ENCODE measurements around the gene EN1.

The EN1 gene

DNA sequence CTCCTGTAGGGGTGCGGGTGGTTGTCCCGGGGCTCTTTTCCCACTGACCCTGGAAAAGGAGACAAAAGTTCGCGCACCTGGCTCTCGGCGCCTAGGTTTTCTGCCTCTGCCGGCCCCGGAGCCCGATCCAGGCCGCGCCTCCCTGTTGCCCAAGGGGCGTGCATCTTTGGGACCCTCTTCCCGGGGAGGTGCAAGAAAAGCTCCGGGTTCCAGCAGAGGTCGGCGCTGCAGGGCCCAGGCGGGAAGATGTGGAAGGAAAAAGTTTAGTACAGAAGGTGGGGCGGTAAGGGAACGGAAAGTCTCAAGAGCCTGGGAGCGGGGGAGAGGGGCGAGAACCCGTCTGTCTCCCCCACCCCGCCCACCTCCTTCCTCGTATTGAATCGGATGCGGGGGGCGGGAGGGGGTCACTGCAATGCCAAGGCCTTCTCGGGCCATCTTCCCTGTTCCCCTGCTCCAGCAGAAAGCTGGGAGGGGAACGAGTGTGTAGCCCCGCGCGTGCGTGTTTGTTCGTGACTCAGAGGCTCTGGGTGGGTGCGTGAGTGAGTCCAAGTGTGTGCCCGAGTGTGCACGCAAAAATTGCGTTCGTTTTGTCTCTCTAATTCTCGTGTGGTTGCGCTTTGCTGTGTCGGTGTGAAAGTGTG is 6.3 kb upstream of the EN1 start:
- Histone ChIP-seq H3K27me3 (ENCODE audit: insufficient read depth, poor library complexity, severe bottlenecking) (peaks cover 96% of the 10 kb centered on the region), H3K27ac (replicated peaks) (no peak overlapping the region), H3K4me3 (replicated peaks; ENCODE audit: insufficient read depth, low read length) (no peak overlapping the region)
- TF ChIP-seq, protein P1, sequence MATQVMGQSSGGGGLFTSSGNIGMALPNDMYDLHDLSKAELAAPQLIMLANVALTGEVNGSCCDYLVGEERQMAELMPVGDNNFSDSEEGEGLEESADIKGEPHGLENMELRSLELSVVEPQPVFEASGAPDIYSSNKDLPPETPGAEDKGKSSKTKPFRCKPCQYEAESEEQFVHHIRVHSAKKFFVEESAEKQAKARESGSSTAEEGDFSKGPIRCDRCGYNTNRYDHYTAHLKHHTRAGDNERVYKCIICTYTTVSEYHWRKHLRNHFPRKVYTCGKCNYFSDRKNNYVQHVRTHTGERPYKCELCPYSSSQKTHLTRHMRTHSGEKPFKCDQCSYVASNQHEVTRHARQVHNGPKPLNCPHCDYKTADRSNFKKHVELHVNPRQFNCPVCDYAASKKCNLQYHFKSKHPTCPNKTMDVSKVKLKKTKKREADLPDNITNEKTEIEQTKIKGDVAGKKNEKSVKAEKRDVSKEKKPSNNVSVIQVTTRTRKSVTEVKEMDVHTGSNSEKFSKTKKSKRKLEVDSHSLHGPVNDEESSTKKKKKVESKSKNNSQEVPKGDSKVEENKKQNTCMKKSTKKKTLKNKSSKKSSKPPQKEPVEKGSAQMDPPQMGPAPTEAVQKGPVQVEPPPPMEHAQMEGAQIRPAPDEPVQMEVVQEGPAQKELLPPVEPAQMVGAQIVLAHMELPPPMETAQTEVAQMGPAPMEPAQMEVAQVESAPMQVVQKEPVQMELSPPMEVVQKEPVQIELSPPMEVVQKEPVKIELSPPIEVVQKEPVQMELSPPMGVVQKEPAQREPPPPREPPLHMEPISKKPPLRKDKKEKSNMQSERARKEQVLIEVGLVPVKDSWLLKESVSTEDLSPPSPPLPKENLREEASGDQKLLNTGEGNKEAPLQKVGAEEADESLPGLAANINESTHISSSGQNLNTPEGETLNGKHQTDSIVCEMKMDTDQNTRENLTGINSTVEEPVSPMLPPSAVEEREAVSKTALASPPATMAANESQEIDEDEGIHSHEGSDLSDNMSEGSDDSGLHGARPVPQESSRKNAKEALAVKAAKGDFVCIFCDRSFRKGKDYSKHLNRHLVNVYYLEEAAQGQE (IDR thresholded peaks at IDR 0.05; ENCODE audit: insufficient replicate concordance, low read depth) = no peak
- no peak for TF ChIP-seq CTCF (IDR thresholded peaks at IDR 0.05; ENCODE audit: insufficient read depth, low read length)
- DNase-seq (ENCODE audit: low read depth in 1 of 2, low spot score in 1 of 2) = no peak

DNA sequence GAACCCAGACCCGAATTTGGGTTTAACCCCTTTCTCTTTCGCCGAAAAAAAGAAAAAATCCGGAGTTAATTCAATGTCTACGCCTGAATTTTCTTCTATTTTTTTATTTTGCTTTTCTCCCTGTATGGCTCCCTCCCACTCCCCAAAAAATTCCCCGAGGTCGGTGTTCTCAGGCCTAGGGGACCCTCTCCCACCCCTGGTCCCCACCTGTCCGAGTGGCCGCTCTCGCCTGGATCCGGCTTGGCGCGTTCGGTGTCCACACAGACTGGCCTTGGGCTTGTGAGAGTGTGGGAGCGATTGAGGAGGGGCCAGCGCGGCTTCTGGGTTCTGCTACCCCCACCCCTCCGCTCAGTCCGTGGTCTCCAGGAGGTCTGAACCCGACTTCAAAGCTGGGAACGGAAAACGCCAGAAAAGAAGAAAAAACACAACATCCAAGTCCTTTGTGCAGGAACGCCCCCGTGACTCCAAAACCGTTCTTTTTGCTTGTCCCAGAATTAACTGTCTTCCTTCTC is 5.7 kb upstream of the EN1 start:
- Histone ChIP-seq H3K27me3 (ENCODE audit: insufficient read depth, poor library complexity, severe bottlenecking) (peaks cover 96% of the 10 kb centered on the region), H3K4me3 (replicated peaks; ENCODE audit: insufficient read depth, low read length) (no peak overlapping the region), H3K27ac (replicated peaks) (no peak overlapping the region)
- DNase-seq (ENCODE audit: low read depth in 1 of 2, low spot score in 1 of 2) = no peak
- TF ChIP-seq, protein P1 (IDR thresholded peaks at IDR 0.05; ENCODE audit: insufficient replicate concordance, low read depth) = no peak
- no peak for TF ChIP-seq SPI1 (IDR thresholded peaks at IDR 0.05; ENCODE audit: borderline replicate concordance, low read depth)
- no peak for TF ChIP-seq CTCF (IDR thresholded peaks at IDR 0.05; ENCODE audit: insufficient read depth, low read length)
- TF ChIP-seq POLR2AphosphoS5 (IDR thresholded peaks at IDR 0.05; ENCODE audit: low read depth) = no peak
- TF ChIP-seq GABPA (IDR thresholded peaks at IDR 0.05; ENCODE audit: low read depth) = no peak

- TF ChIP-seq GABPA (IDR thresholded peaks at IDR 0.05; ENCODE audit: low read depth) = no peak
- no peak for TF ChIP-seq SPI1 (IDR thresholded peaks at IDR 0.05; ENCODE audit: borderline replicate concordance, low read depth)
- TF ChIP-seq POLR2AphosphoS5 (IDR thresholded peaks at IDR 0.05; ENCODE audit: low read depth) = no peak
- TF ChIP-seq, protein P1 (IDR thresholded peaks at IDR 0.05; ENCODE audit: insufficient replicate concordance, low read depth) = no peak
- DNase-seq (ENCODE audit: low read depth in 1 of 2, low spot score in 1 of 2) = no peak
- no peak overlapping the region for H3K27ac ChIP-seq (replicated peaks)
- H3K4me3 ChIP-seq (replicated peaks; ENCODE audit: insufficient read depth, low read length) = no peak overlapping the region
- H3K27me3 ChIP-seq (ENCODE audit: insufficient read depth, poor library complexity, severe bottlenecking) = peaks cover 96% of the 10 kb centered on the region
Observed at GRCh38 chr2:118852605-118853128, 5.2 kb upstream of the EN1 start.

Data from HL-60 (cell line).